ENCODE results near the gene ZNF224. TPM values are rescaled to one million over a fixed set of nuclear protein-coding genes. Genes with fewer than 3 reads are reported as not detected.

ZNF224 gene
- total and polyA plus RNA-seq, 4 experiments from 2014 or later: 10.8 to 91.2 (median 50.0) TPM

DNA sequence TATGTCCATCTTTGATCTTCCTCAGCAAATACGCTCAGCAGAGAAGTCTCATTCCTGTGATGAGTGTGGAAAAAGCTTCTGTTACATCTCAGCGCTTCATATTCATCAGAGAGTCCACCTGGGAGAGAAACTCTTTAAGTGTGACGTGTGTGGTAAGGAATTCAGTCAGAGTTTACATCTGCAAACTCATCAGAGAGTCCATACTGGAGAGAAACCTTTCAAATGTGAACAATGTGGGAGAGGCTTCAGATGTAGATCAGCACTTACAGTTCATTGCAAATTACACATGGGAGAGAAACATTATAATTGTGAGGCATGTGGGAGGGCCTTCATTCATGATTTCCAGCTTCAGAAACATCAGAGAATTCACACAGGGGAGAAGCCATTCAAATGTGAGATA, 27.9 kb upstream of the ZNF224 start:
- no peak overlapping the region for H3K27ac ChIP-seq (ENCODE audit: low read depth, low read length)
- no peaks in the 10 kb centered on the region for H3K27me3 ChIP-seq (ENCODE audit: insufficient read depth, low read length)
- intact Hi-C loops (cut with micrococcal nuclease): no loop called here
- Mint-ChIP-seq H3K9me3 (peaks cover 14 to 78% (median 57%) of the 10 kb centered on the region in 8 donors), H3K27ac (no peak overlapping the region), H3K4me1 (peaks cover 2 to 5% (median 4%) of the 10 kb centered on the region in 4 donors), H3K36me3 (peaks cover 51 to 68% of the 10 kb centered on the region in 2 donors), H3K4me3 (no peak overlapping the region), H3K27me3 (peaks cover 0 to 1% of the 10 kb centered on the region in 2 donors)
- POLR2A ChIA-PET (ENCODE audit: partially characterized antibody): no interaction called here
- H3K9me3 ChIP-seq (ENCODE audit: control insufficient read depth in 1 of 2, low read length in 2 of 2): peaks cover 6 to 18% of the 10 kb centered on the region in 2 donors
- H3K4me3 ChIP-seq (ENCODE audit: low read length in 2 of 2): no peak overlapping the region
- CTCF ChIA-PET (ENCODE audit: partially characterized antibody): no interaction called here
- H3K4me1 ChIP-seq (ENCODE audit: insufficient read depth, low read length): peaks cover 3% of the 10 kb centered on the region
- no peak for DNase-seq
- no peaks in the 10 kb centered on the region for H3K36me3 ChIP-seq (ENCODE audit: insufficient read depth, low read length)

DNA sequence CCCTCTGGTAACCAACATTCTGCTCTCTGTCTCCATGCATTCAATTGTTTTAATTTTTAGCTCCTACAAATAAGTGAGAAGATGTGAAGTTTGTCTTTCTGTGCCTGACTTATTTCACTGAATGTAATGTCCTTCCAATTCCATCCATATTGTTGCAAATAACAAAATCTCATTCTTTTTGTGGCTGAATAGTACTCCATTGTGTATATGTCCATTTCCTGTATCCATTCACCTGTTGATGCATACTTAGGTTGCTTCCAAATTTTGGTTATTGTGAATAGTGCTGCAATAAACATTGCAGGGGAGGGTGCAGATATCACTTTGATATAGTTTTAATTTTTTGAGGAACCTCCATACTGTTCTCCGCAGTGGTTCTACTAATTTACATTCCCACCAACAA, 24.7 kb upstream of the ZNF224 start:
- DNase-seq: no peak
- peaks cover 27 to 47% of the 10 kb centered on the region in 2 donors for H3K36me3 Mint-ChIP-seq
- Histone ChIP-seq H3K4me1 (ENCODE audit: insufficient read depth, low read length) (peaks cover 21% of the 10 kb centered on the region), H3K27ac (ENCODE audit: low read depth, low read length) (no peak overlapping the region), H3K27me3 (ENCODE audit: insufficient read depth, low read length) (no peaks in the 10 kb centered on the region), H3K36me3 (ENCODE audit: insufficient read depth, low read length) (no peaks in the 10 kb centered on the region), H3K9me3 (ENCODE audit: control insufficient read depth in 1 of 2, low read length in 2 of 2) (peaks cover 6 to 18% of the 10 kb centered on the region in 2 donors), H3K4me3 (ENCODE audit: low read length in 2 of 2) (no peak overlapping the region)
- peaks cover 0 to 1% of the 10 kb centered on the region in 2 donors for H3K27me3 Mint-ChIP-seq
- no peak overlapping the region for H3K4me3 Mint-ChIP-seq
- intact Hi-C loops (cut with micrococcal nuclease): no loop called here
- no peak overlapping the region for H3K27ac Mint-ChIP-seq
- peaks cover 15 to 26% (median 22%) of the 10 kb centered on the region in 4 donors for H3K4me1 Mint-ChIP-seq
- peaks cover 10 to 61% (median 52%) of the 10 kb centered on the region in 8 donors for H3K9me3 Mint-ChIP-seq
- ChIA-PET POLR2A (ENCODE audit: partially characterized antibody) (no interaction called here), CTCF (ENCODE audit: partially characterized antibody) (no interaction called here)

DNA sequence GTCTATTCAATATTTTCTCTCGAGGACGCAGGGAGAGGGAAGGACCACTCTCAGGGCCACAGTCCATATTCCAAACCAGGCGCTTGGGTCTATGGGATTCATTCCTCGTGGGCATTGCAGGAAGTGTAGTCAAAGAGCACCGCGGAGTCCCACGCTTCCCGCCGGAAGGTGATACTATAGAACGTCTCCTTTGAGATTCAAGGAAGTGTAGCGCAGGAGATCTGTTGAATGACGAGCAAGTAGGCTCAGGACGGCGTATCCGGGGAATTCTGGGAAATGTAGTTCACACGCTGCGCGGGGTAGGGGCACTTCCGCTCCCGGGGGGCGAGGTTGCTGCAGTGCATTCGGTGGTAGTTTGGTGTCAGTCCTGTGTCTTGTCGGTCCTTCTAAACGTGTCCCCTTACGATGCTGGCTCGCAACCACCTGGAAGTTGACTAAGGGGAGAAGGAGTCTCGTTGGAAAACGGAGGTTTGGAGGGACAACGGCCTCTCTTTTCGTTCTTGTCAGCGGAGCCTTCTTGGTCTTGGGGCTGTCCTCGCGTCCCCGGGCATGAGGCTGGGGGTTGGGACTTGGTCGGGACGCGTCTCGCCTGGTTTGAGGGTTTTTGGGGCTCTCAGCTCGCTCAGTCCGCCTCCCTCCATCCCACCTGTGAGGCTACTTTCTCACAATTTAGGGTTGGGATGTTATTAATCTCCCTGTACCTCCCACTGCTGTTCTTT, 22.2 kb upstream of the ZNF224 start, which contains the start of gene ZNF284:
Gene ZNF284 (plus strand): TSS at position 336 of the 719 bp plus-strand sequence. CDS start 4,231 bp downstream, outside the sequence.
- Mint-ChIP-seq H3K27ac (peak within 1 kb of the TSS; percentile 45 to 93 (median 86)), H3K9me3 (peaks cover 4 to 38% (median 32%) of the 10 kb centered on the region in 8 donors), H3K36me3 (peaks cover 22 to 35% of the 10 kb centered on the region in 2 donors), H3K4me3 (peak within 1 kb of the TSS; percentile 85 to 96 (median 92)), H3K27me3 (peaks cover 0 to 1% of the 10 kb centered on the region in 2 donors), H3K4me1 (peaks cover 17 to 31% (median 24%) of the 10 kb centered on the region in 4 donors)
- H3K36me3 ChIP-seq (ENCODE audit: insufficient read depth, low read length): no peaks in the 10 kb centered on the region
- CTCF ChIA-PET (ENCODE audit: partially characterized antibody): interaction anchor here (1.0 kb wide), 1 partner anchor 18 kb away, joined by 3 read pairs; no protein-coding TSS in a partner anchor
- peak within 1 kb of the TSS; percentile 39 for H3K27ac ChIP-seq (ENCODE audit: low read depth, low read length)
- intact Hi-C loops (cut with micrococcal nuclease): loop anchor here (1.0 to 2.0 kb wide), 3 partner anchors 21 to 69 kb away; partner anchors contain the start of genes ZNF224 and ZNF230
- no peaks in the 10 kb centered on the region for H3K27me3 ChIP-seq (ENCODE audit: insufficient read depth, low read length)
- peaks cover 0 to 7% of the 10 kb centered on the region in 2 donors for H3K9me3 ChIP-seq (ENCODE audit: control insufficient read depth in 1 of 2, low read length in 2 of 2)
- POLR2A ChIA-PET (ENCODE audit: partially characterized antibody): interaction anchor here (1.0 to 2.3 kb wide), 3 partner anchors 23 to 121 kb away, joined by 3 to 8 read pairs (median 3); partner anchors contain the start of genes ZNF221 and ZNF226
- peak within 1 kb of the TSS; percentile 54 to 76 for H3K4me3 ChIP-seq (ENCODE audit: low read length in 2 of 2)
- peak; percentile 82 to 85 (median 83) for DNase-seq
- peaks cover 21% of the 10 kb centered on the region for H3K4me1 ChIP-seq (ENCODE audit: insufficient read depth, low read length)

DNA sequence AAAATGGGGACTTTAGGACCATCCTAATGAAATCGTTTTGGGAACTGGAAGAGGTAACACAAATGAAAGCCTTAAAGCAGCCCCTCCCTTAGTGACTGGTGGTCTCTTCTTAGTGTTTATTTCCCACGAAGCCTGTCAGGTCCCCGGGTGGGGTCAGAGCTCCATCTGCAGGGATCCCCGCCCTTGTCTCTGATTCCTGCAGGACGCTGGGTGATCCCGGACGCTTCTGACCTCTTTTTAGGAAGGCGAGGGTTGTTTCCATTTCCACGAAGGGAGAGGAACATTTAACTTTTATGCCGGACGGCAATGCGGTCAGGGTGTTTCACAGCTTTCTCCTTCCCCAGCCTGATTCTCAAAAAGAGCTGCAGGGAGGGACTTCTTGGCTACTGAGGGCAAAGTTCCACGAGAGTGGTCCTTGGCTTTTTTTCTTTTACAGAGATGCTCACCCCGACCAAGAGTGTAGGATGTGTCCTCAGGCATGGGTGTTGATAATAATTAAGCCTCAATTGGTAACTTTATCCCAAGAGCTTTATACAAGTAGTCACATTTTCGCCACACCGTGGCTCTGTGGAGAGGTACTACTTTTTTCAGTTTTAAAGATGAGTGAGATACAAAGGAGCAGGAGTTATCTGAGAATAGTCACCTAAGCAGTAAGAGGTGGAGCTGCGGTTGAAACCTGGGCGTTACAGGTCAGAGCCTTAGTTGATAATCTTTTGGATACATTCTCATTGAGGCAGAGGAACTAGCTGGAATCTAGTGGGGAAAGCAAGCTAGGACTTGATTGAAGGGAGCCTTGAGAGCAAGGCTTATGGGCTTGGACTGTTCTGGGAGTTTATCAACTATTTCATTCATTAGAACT, 21.4 kb upstream of the ZNF224 start:
- Histone ChIP-seq H3K36me3 (ENCODE audit: insufficient read depth, low read length) (peaks cover 4% of the 10 kb centered on the region), H3K4me1 (ENCODE audit: insufficient read depth, low read length) (peaks cover 21% of the 10 kb centered on the region), H3K27ac (ENCODE audit: low read depth, low read length) (peak overlapping the region; percentile 39), H3K27me3 (ENCODE audit: insufficient read depth, low read length) (no peaks in the 10 kb centered on the region), H3K4me3 (ENCODE audit: low read length in 2 of 2) (peak overlapping the region; percentile 54 to 76), H3K9me3 (ENCODE audit: control insufficient read depth in 1 of 2, low read length in 2 of 2) (no peaks in the 10 kb centered on the region)
- peaks cover 0 to 1% of the 10 kb centered on the region in 2 donors for H3K27me3 Mint-ChIP-seq
- peak overlapping the region in 5 of 7 donors; percentile 4 to 85 (median 35) for H3K27ac Mint-ChIP-seq
- H3K4me3 Mint-ChIP-seq: peak overlapping the region; percentile 85 to 96 (median 92)
- no peak for DNase-seq
- ChIA-PET POLR2A (ENCODE audit: partially characterized antibody) (interaction anchor here (1.0 to 2.3 kb wide), 4 partner anchors 23 to 138 kb away, joined by 3 to 8 read pairs (median 4); partner anchors contain the start of genes ZNF221, ZNF226 and ZNF45), CTCF (ENCODE audit: partially characterized antibody) (interaction anchor here (1.0 kb wide), 1 partner anchor 69 kb away, joined by 3 read pairs; no protein-coding TSS in a partner anchor)
- H3K4me1 Mint-ChIP-seq: peaks cover 17 to 31% (median 24%) of the 10 kb centered on the region in 4 donors
- intact Hi-C loops (cut with micrococcal nuclease): loop anchor here (1.0 to 2.0 kb wide), 3 partner anchors 21 to 70 kb away; partner anchors contain the start of genes ZNF224 and ZNF230
- peaks cover 4 to 30% (median 24%) of the 10 kb centered on the region in 8 donors for H3K9me3 Mint-ChIP-seq
- H3K36me3 Mint-ChIP-seq: peaks cover 25 to 37% of the 10 kb centered on the region in 2 donors

DNA sequence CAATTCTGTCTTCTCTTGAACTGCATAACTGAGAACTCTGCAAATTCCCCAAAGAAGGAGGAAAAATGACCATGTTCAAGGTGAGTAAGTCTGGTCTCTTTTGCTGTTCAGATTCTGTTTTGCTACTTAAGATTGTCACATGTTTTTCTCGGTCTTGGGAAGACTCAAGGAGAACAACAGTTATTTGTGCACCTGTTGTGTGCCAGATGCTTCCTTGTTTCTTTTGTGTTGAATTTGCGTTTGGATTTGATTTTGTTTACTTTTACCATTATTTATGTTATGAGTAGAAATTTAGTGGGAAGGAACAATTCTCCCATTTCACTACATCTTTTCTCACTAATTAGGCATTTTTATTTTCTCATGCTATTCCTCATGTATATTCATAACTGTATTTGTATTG, 17.8 kb upstream of the ZNF224 start:
- Histone ChIP-seq H3K4me3 (ENCODE audit: low read length in 2 of 2) (no peak overlapping the region), H3K27ac (ENCODE audit: low read depth, low read length) (no peak overlapping the region), H3K36me3 (ENCODE audit: insufficient read depth, low read length) (peaks cover 5% of the 10 kb centered on the region), H3K9me3 (ENCODE audit: control insufficient read depth in 1 of 2, low read length in 2 of 2) (no peaks in the 10 kb centered on the region), H3K27me3 (ENCODE audit: insufficient read depth, low read length) (no peaks in the 10 kb centered on the region), H3K4me1 (ENCODE audit: insufficient read depth, low read length) (peaks cover 18% of the 10 kb centered on the region)
- H3K27ac Mint-ChIP-seq: peak overlapping the region in 1 of 7 donors; percentile 17
- H3K4me3 Mint-ChIP-seq: no peak overlapping the region
- peaks cover 0 to 5% (median 4%) of the 10 kb centered on the region in 8 donors for H3K9me3 Mint-ChIP-seq
- DNase-seq: no peak
- intact Hi-C loops (cut with micrococcal nuclease): no loop called here
- H3K4me1 Mint-ChIP-seq: peaks cover 15 to 26% (median 20%) of the 10 kb centered on the region in 4 donors
- H3K36me3 Mint-ChIP-seq: peaks cover 38 to 40% of the 10 kb centered on the region in 2 donors
- CTCF ChIA-PET (ENCODE audit: partially characterized antibody): no interaction called here
- no peaks in the 10 kb centered on the region for H3K27me3 Mint-ChIP-seq
- POLR2A ChIA-PET (ENCODE audit: partially characterized antibody): no interaction called here

DNA sequence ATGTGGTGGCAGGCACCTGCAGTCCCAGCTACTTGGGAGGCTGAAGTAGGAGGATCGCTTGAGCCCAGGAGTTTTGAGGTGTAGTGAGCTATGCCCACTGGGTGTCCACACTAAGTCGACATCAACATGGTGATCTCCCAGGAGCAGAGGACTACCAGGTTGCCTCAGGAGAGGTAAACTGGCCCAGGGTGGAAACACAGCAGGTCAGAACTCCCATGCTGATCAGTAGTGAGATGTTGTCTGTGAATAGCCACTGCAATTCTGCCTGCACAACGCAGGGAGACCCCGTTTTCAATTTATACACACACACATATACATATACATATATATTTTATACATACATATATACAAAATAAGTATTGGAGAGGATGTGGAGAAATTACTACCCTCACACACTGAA, 2.1 kb upstream of the ZNF224 start:
- H3K4me1 Mint-ChIP-seq: peaks cover 7 to 22% (median 14%) of the 10 kb centered on the region in 4 donors
- H3K4me3 Mint-ChIP-seq: no peak overlapping the region
- no peak for DNase-seq
- intact Hi-C loops (cut with micrococcal nuclease): no loop called here
- Histone ChIP-seq H3K9me3 (ENCODE audit: control insufficient read depth in 1 of 2, low read length in 2 of 2) (no peaks in the 10 kb centered on the region), H3K36me3 (ENCODE audit: insufficient read depth, low read length) (no peaks in the 10 kb centered on the region), H3K4me3 (ENCODE audit: low read length in 2 of 2) (no peak overlapping the region), H3K27ac (ENCODE audit: low read depth, low read length) (no peak overlapping the region), H3K27me3 (ENCODE audit: insufficient read depth, low read length) (no peaks in the 10 kb centered on the region), H3K4me1 (ENCODE audit: insufficient read depth, low read length) (peaks cover 9% of the 10 kb centered on the region)
- H3K9me3 Mint-ChIP-seq: peaks cover 0 to 2% (median 0%) of the 10 kb centered on the region in 8 donors
- H3K27me3 Mint-ChIP-seq: no peaks in the 10 kb centered on the region
- POLR2A ChIA-PET (ENCODE audit: partially characterized antibody): no interaction called here
- H3K27ac Mint-ChIP-seq: no peak overlapping the region
- peaks cover 23% of the 10 kb centered on the region in 2 donors for H3K36me3 Mint-ChIP-seq
- CTCF ChIA-PET (ENCODE audit: partially characterized antibody): no interaction called here
